22Rv1 (cell line): ENCODE results near the gene GAB2.

Source experiments
- H3K27ac ChIP-seq: fragments of 450-650 bp; 2 replicates; pipeline ENCODE4 v1.5.1; 2017
- CTCF ChIP-seq: fragments of 450-650 bp; IDR thresholded peaks from 2 replicates; pipeline ENCODE4 v1.5.1; 2017; ENCODE audit warnings: mild to moderate bottlenecking
- ZFX ChIP-seq: fragments of 450-650 bp; IDR thresholded peaks from 2 replicates; pipeline ENCODE4 v1.6.1; 2017; ENCODE audit warnings: antibody characterized with exemption, borderline replicate concordance

The GAB2 gene

GRCh38 chr11:78337554-78337924 lies 80.1 kb downstream of the GAB2 start:
- TF ChIP-seq ZFX (no peak), CTCF (no peak)
- H3K27ac ChIP-seq: peak overlapping the region; percentile 19; the same call in 1 of the 2 replicates

GRCh38 chr11:78336877-78337553 lies 80.6 kb downstream of the GAB2 start:
- no peak overlapping the region for H3K27ac ChIP-seq
- TF ChIP-seq CTCF (no peak), ZFX (no peak)

- no peak overlapping the region for H3K27ac ChIP-seq
Measured at GRCh38 chr11:78334109-78334508, 83.5 kb downstream of the GAB2 start.

GRCh38 chr11:78332872-78333271 lies 84.7 kb downstream of the GAB2 start:
- no peak overlapping the region for H3K27ac ChIP-seq
- TF ChIP-seq ZFX: no peak
- TF ChIP-seq CTCF: no peak

More at GRCh38 chr11:78334109-78334508, 83.5 kb downstream of the GAB2 start:
- TF ChIP-seq ZFX: no peak
- TF ChIP-seq CTCF: no peak

GRCh38 chr11:78332174-78332866 lies 85.3 kb downstream of the GAB2 start:
- no peak overlapping the region for H3K27ac ChIP-seq
- no peak for TF ChIP-seq ZFX
- no peak for TF ChIP-seq CTCF

GRCh38 chr11:78331711-78332110 lies 85.9 kb downstream of the GAB2 start:
- no peak overlapping the region for H3K27ac ChIP-seq
- no peak for TF ChIP-seq ZFX
- TF ChIP-seq CTCF: no peak

GRCh38 chr11:78330361-78330760 lies 87.3 kb downstream of the GAB2 start:
- TF ChIP-seq ZFX (no peak), CTCF (no peak)
- no peak overlapping the region for H3K27ac ChIP-seq
